ENCODE data around the gene SIT1. TPM values are rescaled to one million over a fixed set of nuclear protein-coding genes. Genes with fewer than 3 reads are reported as not detected.

The SIT1 gene
- total RNA-seq, 2 experiments from 2014 or later, result 210 to 214 TPM

DNA sequence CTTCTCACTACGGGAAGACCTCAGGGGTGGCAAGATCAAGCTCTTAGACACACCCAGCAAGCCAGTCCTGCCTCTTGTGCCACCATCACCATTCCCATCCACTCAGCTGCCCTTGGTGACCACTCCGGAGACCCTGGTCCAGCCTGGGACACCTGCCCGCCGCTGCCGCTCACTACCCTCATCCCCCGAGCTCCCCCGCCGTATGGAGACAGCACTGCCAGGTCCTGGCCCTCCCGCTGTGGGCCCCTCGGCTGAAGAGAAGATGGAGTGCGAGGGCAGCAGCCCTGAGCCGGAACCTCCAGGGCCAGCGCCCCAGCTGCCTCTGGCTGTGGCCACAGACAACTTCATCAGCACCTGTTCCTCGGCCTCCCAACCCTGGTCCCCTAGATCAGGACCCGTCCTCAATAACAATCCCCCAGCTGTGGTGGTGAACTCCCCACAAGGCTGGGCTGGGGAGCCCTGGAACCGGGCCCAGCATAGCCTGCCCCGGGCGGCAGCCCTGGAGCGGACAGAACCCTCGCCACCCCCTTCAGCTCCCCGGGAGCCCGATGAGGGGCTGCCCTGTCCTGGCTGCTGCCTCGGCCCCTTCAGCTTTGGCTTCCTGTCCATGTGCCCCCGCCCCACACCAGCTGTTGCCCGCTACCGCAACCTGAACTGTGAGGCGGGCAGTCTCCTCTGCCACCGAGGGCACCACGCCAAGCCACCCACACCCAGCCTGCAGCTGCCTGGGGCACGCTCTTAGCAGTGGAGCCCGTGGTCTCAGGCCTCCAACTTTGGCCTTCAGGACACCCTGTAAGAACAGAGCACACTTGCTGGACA is 41.5 kb downstream of the SIT1 start:
- ChIA-PET POLR2A (interaction anchor here (1.5 to 1.7 kb wide), 2 partner anchors 7 to 37 kb away, joined by 5 to 6 read pairs; no protein-coding TSS in a partner anchor), CTCF (interaction anchor here (0.6 to 1.4 kb wide), 5 partner anchors 9 to 122 kb away, joined by 3 to 5 read pairs (median 3); partner anchors contain the start of genes CD72, CREB3 and TLN1)
- H3K27me3 Mint-ChIP-seq, result peaks cover 2% of the 10 kb centered on the region

DNA sequence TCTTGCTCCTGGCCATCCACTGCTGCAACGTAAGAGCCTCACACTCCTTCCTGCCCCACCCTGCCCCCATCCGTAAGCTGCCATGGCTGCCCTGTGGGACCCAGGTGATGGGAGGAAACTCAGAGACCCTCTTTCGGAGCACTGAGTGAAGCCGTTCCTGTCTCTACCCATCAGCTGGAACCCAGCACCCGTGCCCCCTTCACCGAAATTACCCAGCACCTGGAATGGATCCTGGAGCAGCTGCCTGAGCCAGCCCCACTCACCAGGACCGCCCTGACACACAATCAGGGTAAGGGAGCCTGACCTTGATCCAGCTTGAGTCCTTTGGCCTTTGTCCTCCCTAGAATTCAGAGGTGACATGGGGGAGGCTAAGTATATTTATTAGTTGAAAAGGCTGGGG is 42.5 kb downstream of the SIT1 start:
- H3K36me3 Mint-ChIP-seq (ENCODE audit: low read depth), result peaks cover 26% of the 10 kb centered on the region
- no peak for DNase-seq
- H3K4me1 Mint-ChIP-seq, result peaks cover 31% of the 10 kb centered on the region
- H3K4me3 Mint-ChIP-seq, result no peak overlapping the region
- POLR2A ChIA-PET, result interaction anchor here (1.5 to 1.7 kb wide), 2 partner anchors 8 to 38 kb away, joined by 5 to 6 read pairs; no protein-coding TSS in a partner anchor
- no peaks in the 10 kb centered on the region for H3K27me3 Mint-ChIP-seq
- CTCF ChIA-PET, result interaction anchor here (0.6 to 1.5 kb wide), 10 partner anchors 11 to 140 kb away, joined by 3 to 5 read pairs (median 3); partner anchors contain the start of genes CREB3 and TLN1
- no peak overlapping the region for H3K27ac Mint-ChIP-seq
- H3K9me3 Mint-ChIP-seq, result no peaks in the 10 kb centered on the region

More for the DNA sequence above, 41.5 kb downstream of the SIT1 start:
- DNase-seq, result no peak
- H3K4me1 Mint-ChIP-seq, result peaks cover 22% of the 10 kb centered on the region
- peaks cover 26% of the 10 kb centered on the region for H3K36me3 Mint-ChIP-seq (ENCODE audit: low read depth)
- H3K27ac Mint-ChIP-seq, result no peak overlapping the region
- no peak overlapping the region for H3K4me3 Mint-ChIP-seq
- H3K9me3 Mint-ChIP-seq, result no peaks in the 10 kb centered on the region

DNA sequence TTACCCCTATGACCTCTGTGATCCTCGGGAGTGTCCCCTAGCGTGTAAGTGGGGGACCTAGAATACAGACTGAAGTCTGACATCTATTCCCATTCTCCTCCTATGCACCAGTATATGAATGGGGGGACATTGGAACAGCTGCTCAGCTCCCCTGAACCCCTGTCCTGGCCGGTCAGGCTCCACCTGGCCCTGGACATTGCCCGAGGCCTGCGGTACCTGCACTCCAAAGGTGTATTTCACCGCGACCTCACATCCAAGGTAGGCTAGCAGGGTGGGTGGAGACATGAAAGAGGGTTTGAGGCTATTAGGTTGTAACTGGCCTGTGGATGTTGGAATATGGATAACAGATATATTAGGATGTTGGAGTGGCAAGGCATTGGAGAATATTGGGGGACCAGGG is 44.0 kb downstream of the SIT1 start:
- H3K4me1 Mint-ChIP-seq, result peaks cover 36% of the 10 kb centered on the region
- H3K4me3 Mint-ChIP-seq, result peak overlapping the region; percentile 24
- ChIA-PET POLR2A (no interaction called here), CTCF (interaction anchor here (0.8 to 1.4 kb wide), 3 partner anchors 54 to 142 kb away, joined by 4 to 9 read pairs (median 7); partner anchors contain the start of genes GBA2 and RGP1)
- no peaks in the 10 kb centered on the region for H3K9me3 Mint-ChIP-seq
- no peaks in the 10 kb centered on the region for H3K27me3 Mint-ChIP-seq
- DNase-seq, result no peak
- peaks cover 26% of the 10 kb centered on the region for H3K36me3 Mint-ChIP-seq (ENCODE audit: low read depth)
- no peak overlapping the region for H3K27ac Mint-ChIP-seq

DNA sequence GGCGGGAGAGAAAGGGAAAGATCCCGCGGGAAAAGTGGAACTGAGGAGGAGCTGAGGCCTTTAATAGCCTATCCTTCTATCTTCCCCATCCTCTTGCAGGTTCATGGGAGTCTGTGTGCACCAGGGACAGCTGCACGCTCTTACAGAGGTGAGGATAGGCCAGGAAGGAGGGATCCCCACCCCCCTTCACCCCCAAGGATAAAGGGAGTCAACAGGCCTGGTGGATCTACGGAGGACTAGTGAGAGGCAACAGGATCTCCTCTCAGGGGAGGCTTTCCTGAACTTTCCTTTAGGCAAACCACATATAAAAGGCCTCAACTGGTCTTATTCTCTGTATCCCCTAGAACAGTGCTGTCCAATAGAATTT is 44.6 kb downstream of the SIT1 start:
- no peaks in the 10 kb centered on the region for H3K9me3 Mint-ChIP-seq
- peak overlapping the region; percentile 77 for H3K4me3 Mint-ChIP-seq
- POLR2A ChIA-PET, result interaction anchor here (0.6 to 3.0 kb wide), 9 partner anchors 10 to 123 kb away, joined by 3 to 19 read pairs (median 5); partner anchors contain the start of genes CCDC107, RMRP and SIT1
- peaks cover 31% of the 10 kb centered on the region for H3K4me1 Mint-ChIP-seq
- no peaks in the 10 kb centered on the region for H3K27me3 Mint-ChIP-seq
- peaks cover 26% of the 10 kb centered on the region for H3K36me3 Mint-ChIP-seq (ENCODE audit: low read depth)
- peak overlapping the region; percentile 38 for H3K27ac Mint-ChIP-seq
- no peak for DNase-seq
- CTCF ChIA-PET, result interaction anchor here (0.8 to 3.3 kb wide), 7 partner anchors 11 to 142 kb away, joined by 4 to 50 read pairs (median 9); partner anchors contain the start of genes CCDC107, CD72, GBA2 and RGP1

DNA sequence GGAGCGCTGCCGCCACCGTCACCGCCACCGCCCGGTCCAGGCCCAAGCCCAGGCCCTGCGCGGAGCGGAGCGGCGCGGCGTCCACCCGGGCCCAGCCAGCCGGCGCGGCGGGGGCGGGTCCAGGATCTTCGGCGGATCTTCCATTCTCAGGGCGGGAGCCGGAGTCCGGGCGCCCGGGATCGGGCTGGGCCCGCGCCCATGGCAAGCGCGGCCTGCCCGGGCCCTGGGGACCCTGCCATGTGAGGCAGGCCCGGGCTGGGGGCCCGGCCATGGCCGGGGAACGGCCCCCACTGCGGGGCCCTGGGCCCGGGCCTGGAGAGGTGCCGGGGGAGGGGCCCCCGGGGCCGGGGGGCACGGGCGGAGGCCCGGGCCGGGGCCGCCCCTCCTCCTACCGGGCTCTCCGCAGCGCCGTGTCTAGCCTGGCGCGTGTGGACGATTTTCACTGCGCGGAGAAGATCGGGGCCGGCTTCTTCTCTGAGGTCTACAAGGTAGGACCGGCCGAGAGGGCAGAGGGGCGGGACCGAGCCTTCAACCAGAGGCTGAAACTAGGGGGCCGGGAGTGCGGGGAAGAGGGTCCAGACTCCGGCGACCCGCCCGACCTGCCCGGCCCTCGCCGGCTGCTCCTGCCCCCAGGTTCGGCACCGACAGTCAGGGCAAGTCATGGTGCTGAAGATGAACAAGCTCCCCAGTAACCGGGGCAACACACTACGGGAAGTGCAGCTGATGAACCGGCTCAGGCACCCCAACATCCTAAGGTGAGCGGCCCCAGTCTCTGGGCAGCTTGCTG is 45.2 kb downstream of the SIT1 start:
- Mint-ChIP-seq H3K27ac (peak overlapping the region; percentile 38), H3K4me1 (peaks cover 31% of the 10 kb centered on the region), H3K9me3 (no peaks in the 10 kb centered on the region), H3K4me3 (peak overlapping the region; percentile 77), H3K27me3 (no peaks in the 10 kb centered on the region), H3K36me3 (ENCODE audit: low read depth) (peaks cover 24% of the 10 kb centered on the region)
- peak; percentile 59 for DNase-seq
- ChIA-PET POLR2A (interaction anchor here (0.6 to 3.0 kb wide), 11 partner anchors 11 to 144 kb away, joined by 3 to 19 read pairs (median 5); partner anchors contain the start of genes CCDC107, RMRP and SIT1), CTCF (interaction anchor here (0.8 to 3.3 kb wide), 10 partner anchors 10 to 143 kb away, joined by 3 to 50 read pairs (median 8); partner anchors contain the start of genes CCDC107, CD72, CREB3 and GBA2)

DNA sequence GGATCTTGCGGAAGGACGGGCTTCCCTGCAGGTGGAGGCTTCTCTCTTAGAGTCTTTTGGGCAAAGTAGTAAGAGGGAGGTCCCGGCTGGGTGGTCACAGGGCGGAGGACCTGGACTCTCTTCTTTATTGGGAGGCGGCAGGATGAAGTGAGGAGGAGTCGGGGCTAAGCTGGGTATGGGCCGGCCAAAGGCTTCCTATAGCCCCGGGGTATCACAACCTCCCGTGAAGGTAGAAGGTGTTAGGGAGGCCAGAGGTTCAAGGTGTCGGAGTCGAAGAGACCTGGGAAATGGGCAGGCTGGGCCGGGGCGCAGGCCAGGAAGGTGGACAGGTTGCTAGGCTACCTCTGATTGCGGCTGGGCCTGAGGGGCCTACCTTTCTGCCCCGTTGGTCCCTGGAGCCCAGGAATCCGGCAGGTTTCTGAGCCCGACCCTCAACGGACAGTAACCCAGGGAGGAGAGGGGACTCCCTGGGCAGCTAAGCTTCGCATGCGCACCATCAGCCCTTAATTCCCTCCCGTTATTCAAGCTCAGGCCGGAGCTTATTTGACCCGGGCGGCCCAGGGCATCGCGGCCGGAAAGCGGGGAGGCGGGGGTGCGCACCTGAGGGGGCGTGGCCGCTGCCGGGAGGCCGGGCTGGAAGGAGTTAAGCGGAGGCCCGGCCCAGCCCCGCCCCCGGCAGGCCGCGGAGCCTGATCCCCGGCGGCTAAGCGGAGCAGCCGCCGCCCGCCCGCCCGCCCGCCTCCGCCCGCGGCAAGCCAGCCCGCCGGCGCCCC is 46.0 kb downstream of the SIT1 start, which contains the start of gene TESK1:
TESK1 (plus strand) TSS at position 685 of the 773 bp plus-strand sequence. CDS start 358 bp downstream, outside the sequence.
- ChIA-PET CTCF (interaction anchor here (0.6 to 3.3 kb wide), 14 partner anchors 9 to 221 kb away, joined by 3 to 50 read pairs (median 8); partner anchors contain the start of genes ARHGEF39, CCDC107, CD72 and CREB3), POLR2A (interaction anchor here (0.6 to 3.0 kb wide), 13 partner anchors 9 to 586 kb away, joined by 3 to 19 read pairs (median 7); partner anchors contain the start of genes ARHGEF39, CCDC107, CLTA and CREB3)
- DNase-seq, result peak; percentile 88
- H3K4me1 Mint-ChIP-seq, result peaks cover 30% of the 10 kb centered on the region
- H3K27ac Mint-ChIP-seq, result peak within 1 kb of the TSS; percentile 99
- H3K36me3 Mint-ChIP-seq (ENCODE audit: low read depth), result peaks cover 21% of the 10 kb centered on the region
- H3K4me3 Mint-ChIP-seq, result peak within 1 kb of the TSS; percentile 96
- H3K27me3 Mint-ChIP-seq, result no peaks in the 10 kb centered on the region
- H3K9me3 Mint-ChIP-seq, result no peaks in the 10 kb centered on the region

DNA sequence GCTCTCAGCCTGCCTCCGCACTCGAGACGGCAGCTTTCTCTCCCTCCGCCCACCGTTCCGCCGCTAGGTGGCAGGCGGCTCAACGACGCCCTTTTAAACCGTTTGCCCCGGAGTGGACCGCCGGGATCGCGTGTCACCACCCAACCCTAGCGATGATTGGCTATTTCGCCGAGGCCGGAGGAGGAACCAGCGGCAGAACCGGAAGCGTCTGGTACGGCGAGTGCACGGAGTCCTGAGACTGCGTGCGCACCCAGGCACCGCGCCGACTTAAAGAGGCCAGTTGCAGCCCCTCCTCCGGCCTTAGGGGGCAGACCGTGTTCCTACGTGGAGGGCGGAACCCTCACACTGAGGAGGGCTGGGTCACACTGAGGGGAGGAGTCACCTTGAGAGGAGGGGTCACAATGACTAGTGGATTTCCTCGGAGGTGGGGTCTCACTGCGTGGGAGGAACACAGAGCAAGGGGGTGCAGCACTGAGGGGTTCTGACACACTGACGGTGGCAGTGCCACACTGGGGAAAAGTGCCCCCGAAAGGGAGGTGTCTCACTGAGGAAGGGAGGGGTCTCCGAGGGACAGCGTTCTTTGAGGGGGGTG is 46.6 kb downstream of the SIT1 start:
- Mint-ChIP-seq H3K36me3 (ENCODE audit: low read depth) (peaks cover 20% of the 10 kb centered on the region), H3K4me3 (peak overlapping the region; percentile 96), H3K4me1 (peaks cover 30% of the 10 kb centered on the region), H3K27me3 (no peaks in the 10 kb centered on the region), H3K27ac (peak overlapping the region; percentile 99), H3K9me3 (no peaks in the 10 kb centered on the region)
- DNase-seq, result peak; percentile 100
- ChIA-PET POLR2A (interaction anchor here (0.6 to 3.0 kb wide), 15 partner anchors 12 to 587 kb away, joined by 3 to 19 read pairs (median 5); partner anchors contain the start of genes ARHGEF39, CCDC107, CLTA and CREB3), CTCF (interaction anchor here (0.6 to 3.3 kb wide), 39 partner anchors 9 to 553 kb away, joined by 3 to 50 read pairs (median 4); partner anchors contain the start of genes ARHGEF39, ATOSB, CCDC107 and CD72)

DNA sequence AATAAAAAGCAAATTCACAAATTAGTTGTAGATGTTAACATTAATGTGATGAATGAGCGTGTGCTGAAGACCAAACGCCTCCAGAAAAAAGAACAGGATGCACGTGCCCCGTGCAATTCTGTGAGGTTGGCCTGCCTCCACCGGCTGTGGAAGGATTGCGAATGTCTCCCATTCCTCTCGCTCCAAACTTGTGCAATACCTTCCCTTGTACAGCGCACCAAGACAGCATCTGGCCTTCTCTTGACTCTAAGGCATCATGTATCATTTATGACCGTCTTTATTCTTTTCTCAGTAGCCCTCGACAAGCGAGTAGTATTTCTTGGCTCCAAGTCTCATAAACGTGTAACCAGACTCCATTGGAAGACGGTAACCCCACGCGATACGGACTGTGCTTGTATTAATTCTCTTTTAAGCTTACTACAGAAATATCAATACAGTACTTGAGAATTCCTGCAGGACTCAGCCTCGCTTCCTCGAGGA is 47.2 kb downstream of the SIT1 start:
- CTCF ChIA-PET, result interaction anchor here (0.6 to 3.3 kb wide), 36 partner anchors 9 to 552 kb away, joined by 3 to 50 read pairs (median 4); partner anchors contain the start of genes ARHGEF39, ATOSB, CCDC107 and CD72
- H3K9me3 Mint-ChIP-seq, result no peaks in the 10 kb centered on the region
- DNase-seq, result no peak
- H3K4me1 Mint-ChIP-seq, result peaks cover 30% of the 10 kb centered on the region
- POLR2A ChIA-PET, result interaction anchor here (0.6 to 3.0 kb wide), 12 partner anchors 13 to 208 kb away, joined by 3 to 19 read pairs (median 6); partner anchors contain the start of genes ARHGEF39, CCDC107, CREB3 and RMRP
- H3K27me3 Mint-ChIP-seq, result no peaks in the 10 kb centered on the region
- H3K4me3 Mint-ChIP-seq, result peak overlapping the region; percentile 96
- peak overlapping the region; percentile 99 for H3K27ac Mint-ChIP-seq
- peaks cover 15% of the 10 kb centered on the region for H3K36me3 Mint-ChIP-seq (ENCODE audit: low read depth)

DNA sequence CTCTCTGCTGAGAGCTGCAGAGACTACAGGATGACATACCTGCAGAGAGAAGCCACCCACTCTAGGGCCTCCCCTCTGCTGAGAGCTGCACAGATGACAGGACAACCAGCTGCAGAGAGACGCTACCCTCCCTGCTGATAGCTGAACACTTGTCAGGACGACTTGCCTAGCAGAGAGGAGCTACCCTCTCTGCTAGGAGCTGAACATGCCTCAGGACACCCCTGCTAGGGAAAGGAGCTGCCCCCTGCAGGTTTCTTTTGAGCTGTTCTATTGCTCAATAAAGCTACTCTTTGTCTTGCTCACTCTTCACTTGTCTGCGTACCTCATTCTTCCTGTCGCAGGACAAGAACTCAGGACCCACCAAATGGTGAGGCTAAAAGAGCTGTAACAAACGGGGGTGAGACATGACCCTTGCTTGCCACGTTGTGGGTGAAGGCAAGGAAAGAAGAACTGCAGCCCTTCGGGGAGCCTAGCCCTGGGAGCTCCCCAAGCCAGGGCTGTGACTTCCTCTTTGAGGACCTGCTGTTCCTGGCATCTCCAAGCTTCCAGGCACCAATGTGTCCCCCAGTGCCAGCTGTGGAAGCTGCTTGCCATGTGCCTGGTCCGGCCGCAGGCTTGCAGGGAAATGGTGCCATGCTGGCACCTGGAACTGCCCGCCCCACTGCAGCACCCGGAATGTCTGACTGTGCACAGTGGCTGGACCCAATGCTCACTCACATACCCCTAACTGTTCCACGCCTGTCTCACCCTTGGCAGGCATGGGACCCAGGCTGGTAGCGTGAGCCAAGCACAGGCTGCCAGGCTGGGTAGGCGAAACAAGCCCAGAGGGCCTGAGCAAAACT is 50.7 kb downstream of the SIT1 start:
- no peak overlapping the region for H3K27ac Mint-ChIP-seq
- peaks cover 19% of the 10 kb centered on the region for H3K4me1 Mint-ChIP-seq
- ChIA-PET POLR2A (interaction anchor here (1.0 kb wide), 1 partner anchor 149 kb away, joined by 3 read pairs; the partner anchor contains the start of gene RGP1), CTCF (interaction anchor here (0.8 to 1.1 kb wide), 5 partner anchors 12 to 549 kb away, joined by 3 to 4 read pairs (median 3); partner anchors contain the start of gene ATOSB)
- DNase-seq, result no peak
- no peaks in the 10 kb centered on the region for H3K27me3 Mint-ChIP-seq
- no peak overlapping the region for H3K4me3 Mint-ChIP-seq
- H3K9me3 Mint-ChIP-seq, result no peaks in the 10 kb centered on the region
- H3K36me3 Mint-ChIP-seq (ENCODE audit: low read depth), result peaks cover 2% of the 10 kb centered on the region
